C4-2B (cell line): Measurements from ENCODE around the gene DIS3L2.

ENCODE experiments used
- H3K27ac ChIP-seq: fragments of 450-650 bp; 2 replicates; pipeline ENCODE4 v1.5.1; 2017
- ZFX ChIP-seq: fragments of 450-650 bp; IDR thresholded peaks from 2 replicates; pipeline ENCODE4 v1.6.1; 2017
- TF ChIP-seq, protein P1 (sequence below): fragments of 450-650 bp; conservative IDR thresholded peaks from 2 replicates; pipeline ENCODE4 v1.5.1; 2017; ENCODE audit warnings: mild to moderate bottlenecking

The DIS3L2 gene

DNA sequence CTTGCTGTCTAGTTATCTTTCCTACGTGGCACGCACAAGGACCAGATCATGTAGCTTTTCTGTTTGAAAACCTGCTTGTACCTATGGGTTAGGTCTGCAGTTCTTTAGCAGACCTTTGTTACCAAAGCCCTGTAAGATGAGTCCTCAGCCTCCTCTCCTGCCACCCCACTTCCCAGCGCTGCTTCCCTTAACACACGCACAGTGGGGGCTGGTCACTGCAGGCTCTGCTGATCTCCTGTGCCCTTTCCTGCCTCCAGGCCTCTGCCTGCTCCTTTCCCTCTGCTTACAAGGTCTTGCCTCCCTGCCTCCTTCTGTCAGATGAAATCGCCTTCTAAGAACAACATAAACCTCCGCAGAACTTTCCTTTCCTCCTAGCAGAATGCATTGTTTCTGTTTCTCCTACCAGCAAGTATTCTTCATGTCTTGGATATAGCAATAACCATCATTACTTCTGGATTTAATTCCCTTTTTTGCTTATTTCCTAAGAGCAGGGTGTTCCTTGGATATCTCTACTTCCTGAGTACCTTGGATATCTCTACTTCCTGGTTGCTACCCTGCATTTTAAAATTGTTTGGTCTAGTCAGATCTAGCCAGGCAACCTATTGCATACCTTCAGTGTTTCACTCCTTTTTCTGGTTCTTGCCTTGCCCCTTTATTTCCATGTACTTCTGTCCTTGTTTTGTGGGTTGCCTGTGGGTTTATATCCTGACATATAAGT lies 257.4 kb downstream of the DIS3L2 start:
- H3K27ac ChIP-seq: peak overlapping the region; percentile 26; the same call in 1 of the 2 replicates
- no peak for TF ChIP-seq ZFX
- TF ChIP-seq, protein P1, sequence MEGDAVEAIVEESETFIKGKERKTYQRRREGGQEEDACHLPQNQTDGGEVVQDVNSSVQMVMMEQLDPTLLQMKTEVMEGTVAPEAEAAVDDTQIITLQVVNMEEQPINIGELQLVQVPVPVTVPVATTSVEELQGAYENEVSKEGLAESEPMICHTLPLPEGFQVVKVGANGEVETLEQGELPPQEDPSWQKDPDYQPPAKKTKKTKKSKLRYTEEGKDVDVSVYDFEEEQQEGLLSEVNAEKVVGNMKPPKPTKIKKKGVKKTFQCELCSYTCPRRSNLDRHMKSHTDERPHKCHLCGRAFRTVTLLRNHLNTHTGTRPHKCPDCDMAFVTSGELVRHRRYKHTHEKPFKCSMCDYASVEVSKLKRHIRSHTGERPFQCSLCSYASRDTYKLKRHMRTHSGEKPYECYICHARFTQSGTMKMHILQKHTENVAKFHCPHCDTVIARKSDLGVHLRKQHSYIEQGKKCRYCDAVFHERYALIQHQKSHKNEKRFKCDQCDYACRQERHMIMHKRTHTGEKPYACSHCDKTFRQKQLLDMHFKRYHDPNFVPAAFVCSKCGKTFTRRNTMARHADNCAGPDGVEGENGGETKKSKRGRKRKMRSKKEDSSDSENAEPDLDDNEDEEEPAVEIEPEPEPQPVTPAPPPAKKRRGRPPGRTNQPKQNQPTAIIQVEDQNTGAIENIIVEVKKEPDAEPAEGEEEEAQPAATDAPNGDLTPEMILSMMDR: no peak

DNA sequence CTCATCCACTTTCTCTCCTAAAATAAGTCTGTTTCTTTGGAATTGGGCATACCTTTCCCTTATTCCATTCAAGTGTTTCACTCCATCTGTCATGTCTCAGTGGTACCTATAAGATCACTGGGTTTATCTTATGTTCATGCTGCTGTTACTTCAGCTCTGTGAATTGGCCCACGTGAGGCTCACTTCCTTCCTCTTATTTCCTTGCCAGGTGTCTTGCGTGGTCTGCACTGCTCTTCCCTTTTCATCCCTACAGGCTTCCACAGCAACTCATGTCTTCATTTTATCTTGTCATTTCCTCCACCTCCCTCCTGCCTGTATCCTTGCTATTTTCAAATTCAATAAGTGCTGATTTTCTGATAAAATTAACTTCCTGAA lies 258.0 kb downstream of the DIS3L2 start:
- no peak overlapping the region for H3K27ac ChIP-seq
- TF ChIP-seq, protein P1: no peak
- no peak for TF ChIP-seq ZFX

DNA sequence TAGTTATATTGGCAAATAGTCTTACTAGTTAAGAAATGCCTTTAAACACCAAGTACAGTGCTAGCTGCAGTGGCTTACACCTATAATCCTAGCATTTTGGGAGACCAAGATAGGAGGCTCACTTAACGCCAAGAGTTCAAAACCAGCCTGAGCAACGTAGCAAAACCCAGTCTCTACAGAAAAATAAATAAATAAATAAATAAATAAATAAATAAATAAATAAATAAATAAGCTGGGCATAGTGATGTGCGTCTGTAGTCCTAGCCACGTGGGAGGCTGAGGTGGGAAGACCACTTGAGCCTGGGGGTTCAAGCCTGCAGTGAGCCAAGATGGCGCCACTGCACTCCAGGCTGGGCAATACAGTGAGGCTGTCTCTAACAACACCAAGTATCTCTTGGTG lies 258.4 kb downstream of the DIS3L2 start:
- no peak overlapping the region for H3K27ac ChIP-seq
- TF ChIP-seq, protein P1: no peak
- no peak for TF ChIP-seq ZFX

DNA sequence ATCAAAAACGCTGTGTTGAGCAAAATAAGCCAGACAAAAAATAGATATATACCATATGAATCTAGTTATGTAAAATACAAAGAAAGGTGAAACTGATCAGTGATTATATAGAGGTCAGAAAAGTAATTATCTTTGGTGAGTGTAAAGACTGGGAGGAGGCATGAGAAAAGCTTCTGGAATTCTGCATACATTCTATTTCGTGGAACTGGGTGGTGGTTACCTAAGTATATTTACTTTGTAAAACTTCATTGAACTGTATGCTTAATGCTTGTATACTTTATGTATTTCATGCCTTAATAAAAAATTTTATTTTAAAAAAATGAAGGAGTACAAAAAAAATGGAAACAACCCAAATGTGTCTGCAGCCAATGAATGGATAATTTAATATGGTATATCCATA lies 263.9 kb downstream of the DIS3L2 start:
- TF ChIP-seq, protein P1: no peak
- TF ChIP-seq ZFX: no peak
- no peak overlapping the region for H3K27ac ChIP-seq

DNA sequence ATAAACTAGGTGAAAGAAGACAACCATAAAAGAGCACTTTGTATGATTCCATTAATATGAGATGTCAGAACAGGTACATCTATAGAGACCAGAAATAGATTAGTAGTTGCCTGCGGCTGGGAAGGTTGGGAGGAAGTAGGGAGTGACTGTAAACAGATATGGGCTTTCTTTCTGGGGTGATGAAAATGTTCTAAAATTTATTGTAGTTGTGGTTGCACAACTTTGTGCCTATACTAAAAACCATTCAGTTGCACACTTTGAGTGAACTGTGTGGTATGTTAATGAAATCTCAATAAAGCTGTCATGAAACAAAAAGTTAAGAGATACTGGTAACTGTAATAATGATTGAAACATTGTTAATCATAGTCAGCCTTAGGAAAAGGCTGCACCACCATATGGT lies 264.4 kb downstream of the DIS3L2 start:
- no peak overlapping the region for H3K27ac ChIP-seq
- no peak for TF ChIP-seq ZFX
- TF ChIP-seq, protein P1: no peak

DNA sequence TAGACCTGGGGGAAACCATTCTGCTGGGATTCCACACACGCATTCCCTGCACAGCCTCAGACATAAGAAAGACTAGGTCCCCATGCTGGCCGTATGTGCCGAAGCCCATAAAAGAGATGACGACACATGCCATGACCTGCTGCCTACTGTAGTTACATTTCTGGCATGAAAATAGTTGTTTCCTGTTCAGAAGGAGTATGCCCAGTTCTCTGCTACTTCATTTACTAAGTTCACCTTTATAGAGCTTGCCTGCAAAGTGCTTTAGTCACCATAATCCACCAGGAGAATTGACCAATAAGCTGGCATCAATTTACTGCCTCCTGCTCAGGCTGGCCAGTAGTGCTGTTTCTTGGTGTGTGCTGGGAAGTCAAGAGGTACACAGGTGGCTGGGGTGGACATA lies 266.8 kb downstream of the DIS3L2 start:
- no peak overlapping the region for H3K27ac ChIP-seq
- TF ChIP-seq, protein P1: no peak
- TF ChIP-seq ZFX: no peak

DNA sequence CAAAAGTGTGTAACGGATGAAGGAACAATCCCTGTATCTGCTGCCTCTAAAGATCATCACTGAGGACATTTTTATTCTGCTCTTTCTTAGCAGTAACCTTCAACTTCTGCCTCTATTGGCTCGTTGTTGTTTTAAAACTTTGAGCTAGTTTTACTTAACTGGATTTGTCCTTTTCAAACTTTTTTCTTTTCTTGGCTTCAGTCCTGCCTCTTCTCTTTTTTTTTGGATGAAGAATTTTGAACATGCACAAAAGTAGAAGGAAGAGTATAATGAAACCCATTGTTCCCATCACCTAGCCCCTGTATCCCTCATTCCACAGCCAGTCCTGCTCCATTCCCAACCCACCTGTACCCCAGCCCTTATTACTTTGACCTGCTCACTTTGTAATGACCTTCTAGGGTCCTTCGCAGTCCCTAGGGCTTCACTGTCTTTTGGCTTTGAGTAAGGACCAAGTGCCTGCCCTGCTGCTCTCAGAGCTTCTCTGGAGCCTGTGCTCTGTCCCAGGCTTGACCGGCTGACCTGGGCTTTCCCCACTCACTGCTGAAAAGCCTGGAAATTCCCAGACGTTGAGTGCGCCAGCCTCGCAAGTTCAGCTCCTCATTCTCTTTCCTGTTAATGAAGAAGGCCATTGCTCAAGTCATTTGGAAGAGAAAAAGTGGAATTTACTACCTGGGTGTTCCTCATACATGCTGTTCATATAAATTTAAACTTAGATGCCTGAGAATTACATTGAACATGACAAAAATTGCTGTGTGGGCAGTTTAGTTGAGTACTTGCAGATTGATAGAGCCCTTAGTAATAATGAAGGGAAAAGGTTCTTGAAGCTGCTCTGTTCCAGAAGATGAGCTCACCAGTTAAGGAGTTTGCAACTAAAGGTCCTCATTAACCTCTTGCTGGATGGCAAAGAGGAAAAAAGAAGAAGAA lies 267.7 kb downstream of the DIS3L2 start:
- H3K27ac ChIP-seq: no peak overlapping the region
- TF ChIP-seq, protein P1: no peak
- TF ChIP-seq ZFX: no peak
